Measurements from ENCODE around the gene MRPL40. TPM values are rescaled to one million over a fixed set of nuclear protein-coding genes. Genes with fewer than 3 reads are reported as not detected.

The MRPL40 gene
- total RNA-seq, 1 donor from 2014 or later: 34.8 TPM

GRCh38 chr22:19448076-19448607, 15.8 kb downstream of the MRPL40 start:
- H3K9me3 Mint-ChIP-seq: no peaks in the 10 kb centered on the region
- peaks cover 33% of the 10 kb centered on the region for H3K4me1 Mint-ChIP-seq (ENCODE audit: low read depth)
- intact Hi-C loops (cut with micrococcal nuclease): no loop called here
- peak; percentile 27 for DNase-seq (ENCODE audit: low spot score)
- H3K27me3 Mint-ChIP-seq (ENCODE audit: low read depth): no peaks in the 10 kb centered on the region
- peak overlapping the region; percentile 90 for H3K27ac Mint-ChIP-seq
- H3K4me3 Mint-ChIP-seq (ENCODE audit: low read depth): peak overlapping the region; percentile 99
- H3K36me3 Mint-ChIP-seq (ENCODE audit: low read depth): peaks cover 66% of the 10 kb centered on the region

- intact Hi-C loops (cut with micrococcal nuclease): no loop called here
- Mint-ChIP-seq H3K9me3 (no peaks in the 10 kb centered on the region), H3K4me1 (ENCODE audit: low read depth) (peaks cover 32% of the 10 kb centered on the region), H3K27ac (peak overlapping the region; percentile 52), H3K36me3 (ENCODE audit: low read depth) (peaks cover 67% of the 10 kb centered on the region), H3K27me3 (ENCODE audit: low read depth) (no peaks in the 10 kb centered on the region), H3K4me3 (ENCODE audit: low read depth) (peak overlapping the region; percentile 99)
- no peak for DNase-seq (ENCODE audit: low spot score)
Measured at GRCh38 chr22:19448739-19449421, 16.5 kb downstream of the MRPL40 start.

GRCh38 chr22:19449422-19449767, 17.1 kb downstream of the MRPL40 start:
- H3K4me3 Mint-ChIP-seq (ENCODE audit: low read depth): no peak overlapping the region
- H3K27me3 Mint-ChIP-seq (ENCODE audit: low read depth): no peaks in the 10 kb centered on the region
- intact Hi-C loops (cut with micrococcal nuclease): no loop called here
- H3K27ac Mint-ChIP-seq: peak overlapping the region; percentile 47
- no peaks in the 10 kb centered on the region for H3K9me3 Mint-ChIP-seq
- H3K36me3 Mint-ChIP-seq (ENCODE audit: low read depth): peaks cover 70% of the 10 kb centered on the region
- peaks cover 31% of the 10 kb centered on the region for H3K4me1 Mint-ChIP-seq (ENCODE audit: low read depth)
- no peak for DNase-seq (ENCODE audit: low spot score)

GRCh38 chr22:19450363-19451175, 18.2 kb downstream of the MRPL40 start:
- no peaks in the 10 kb centered on the region for H3K27me3 Mint-ChIP-seq (ENCODE audit: low read depth)
- intact Hi-C loops (cut with micrococcal nuclease): no loop called here
- H3K4me3 Mint-ChIP-seq (ENCODE audit: low read depth): no peak overlapping the region
- no peak overlapping the region for H3K27ac Mint-ChIP-seq
- no peaks in the 10 kb centered on the region for H3K9me3 Mint-ChIP-seq
- DNase-seq (ENCODE audit: low spot score): no peak
- peaks cover 71% of the 10 kb centered on the region for H3K36me3 Mint-ChIP-seq (ENCODE audit: low read depth)
- peaks cover 27% of the 10 kb centered on the region for H3K4me1 Mint-ChIP-seq (ENCODE audit: low read depth)

GRCh38 chr22:19451570-19451969, 19.2 kb downstream of the MRPL40 start:
- DNase-seq (ENCODE audit: low spot score): no peak
- Mint-ChIP-seq H3K4me1 (ENCODE audit: low read depth) (peaks cover 26% of the 10 kb centered on the region), H3K36me3 (ENCODE audit: low read depth) (peaks cover 75% of the 10 kb centered on the region), H3K27ac (no peak overlapping the region), H3K27me3 (ENCODE audit: low read depth) (no peaks in the 10 kb centered on the region), H3K9me3 (no peaks in the 10 kb centered on the region), H3K4me3 (ENCODE audit: low read depth) (no peak overlapping the region)
- intact Hi-C loops (cut with micrococcal nuclease): no loop called here

- intact Hi-C loops (cut with micrococcal nuclease): no loop called here
- Mint-ChIP-seq H3K4me1 (ENCODE audit: low read depth) (peaks cover 16% of the 10 kb centered on the region), H3K27me3 (ENCODE audit: low read depth) (no peaks in the 10 kb centered on the region), H3K9me3 (no peaks in the 10 kb centered on the region), H3K36me3 (ENCODE audit: low read depth) (peaks cover 78% of the 10 kb centered on the region), H3K4me3 (ENCODE audit: low read depth) (no peak overlapping the region), H3K27ac (peak overlapping the region; percentile 43)
- DNase-seq (ENCODE audit: low spot score): no peak
Measured at GRCh38 chr22:19453718-19454117, 21.4 kb downstream of the MRPL40 start.

GRCh38 chr22:19454156-19454555, 21.8 kb downstream of the MRPL40 start:
- Mint-ChIP-seq H3K4me3 (ENCODE audit: low read depth) (no peak overlapping the region), H3K36me3 (ENCODE audit: low read depth) (peaks cover 78% of the 10 kb centered on the region), H3K27me3 (ENCODE audit: low read depth) (no peaks in the 10 kb centered on the region), H3K27ac (peak overlapping the region; percentile 43), H3K9me3 (no peaks in the 10 kb centered on the region), H3K4me1 (ENCODE audit: low read depth) (peaks cover 13% of the 10 kb centered on the region)
- intact Hi-C loops (cut with micrococcal nuclease): no loop called here
- no peak for DNase-seq (ENCODE audit: low spot score)

GRCh38 chr22:19455033-19455432, 22.7 kb downstream of the MRPL40 start:
- no peaks in the 10 kb centered on the region for H3K27me3 Mint-ChIP-seq (ENCODE audit: low read depth)
- intact Hi-C loops (cut with micrococcal nuclease): no loop called here
- no peak overlapping the region for H3K27ac Mint-ChIP-seq
- peaks cover 7% of the 10 kb centered on the region for H3K4me1 Mint-ChIP-seq (ENCODE audit: low read depth)
- no peak for DNase-seq (ENCODE audit: low spot score)
- peaks cover 73% of the 10 kb centered on the region for H3K36me3 Mint-ChIP-seq (ENCODE audit: low read depth)
- H3K4me3 Mint-ChIP-seq (ENCODE audit: low read depth): no peak overlapping the region
- H3K9me3 Mint-ChIP-seq: no peaks in the 10 kb centered on the region

GRCh38 chr22:19455585-19456370, 23.4 kb downstream of the MRPL40 start:
- H3K4me3 Mint-ChIP-seq (ENCODE audit: low read depth): no peak overlapping the region

GRCh38 chr22:19456541-19456940, 24.2 kb downstream of the MRPL40 start:
- H3K27ac Mint-ChIP-seq: no peak overlapping the region
- no peaks in the 10 kb centered on the region for H3K9me3 Mint-ChIP-seq
- H3K4me3 Mint-ChIP-seq (ENCODE audit: low read depth): no peak overlapping the region
- H3K4me1 Mint-ChIP-seq (ENCODE audit: low read depth): peaks cover 7% of the 10 kb centered on the region
- no peaks in the 10 kb centered on the region for H3K27me3 Mint-ChIP-seq (ENCODE audit: low read depth)
- DNase-seq (ENCODE audit: low spot score): no peak
- intact Hi-C loops (cut with micrococcal nuclease): no loop called here
- H3K36me3 Mint-ChIP-seq (ENCODE audit: low read depth): peaks cover 70% of the 10 kb centered on the region

More at GRCh38 chr22:19455585-19456370, 23.4 kb downstream of the MRPL40 start:
- no peak for DNase-seq (ENCODE audit: low spot score)
- peaks cover 7% of the 10 kb centered on the region for H3K4me1 Mint-ChIP-seq (ENCODE audit: low read depth)
- peaks cover 68% of the 10 kb centered on the region for H3K36me3 Mint-ChIP-seq (ENCODE audit: low read depth)
- no peak overlapping the region for H3K27ac Mint-ChIP-seq
- H3K27me3 Mint-ChIP-seq (ENCODE audit: low read depth): no peaks in the 10 kb centered on the region
- intact Hi-C loops (cut with micrococcal nuclease): no loop called here
- H3K9me3 Mint-ChIP-seq: no peaks in the 10 kb centered on the region

GRCh38 chr22:19457828-19458428, 25.6 kb downstream of the MRPL40 start:
- no peak for DNase-seq (ENCODE audit: low spot score)
- peaks cover 65% of the 10 kb centered on the region for H3K36me3 Mint-ChIP-seq (ENCODE audit: low read depth)
- no peak overlapping the region for H3K4me3 Mint-ChIP-seq (ENCODE audit: low read depth)
- intact Hi-C loops (cut with micrococcal nuclease): no loop called here
- H3K27ac Mint-ChIP-seq: no peak overlapping the region
- H3K27me3 Mint-ChIP-seq (ENCODE audit: low read depth): no peaks in the 10 kb centered on the region
- no peaks in the 10 kb centered on the region for H3K9me3 Mint-ChIP-seq
- H3K4me1 Mint-ChIP-seq (ENCODE audit: low read depth): peaks cover 7% of the 10 kb centered on the region

GRCh38 chr22:19460036-19460435, 27.7 kb downstream of the MRPL40 start:
- H3K4me1 Mint-ChIP-seq (ENCODE audit: low read depth): peaks cover 4% of the 10 kb centered on the region
- H3K27me3 Mint-ChIP-seq (ENCODE audit: low read depth): no peaks in the 10 kb centered on the region
- H3K36me3 Mint-ChIP-seq (ENCODE audit: low read depth): peaks cover 62% of the 10 kb centered on the region
- H3K9me3 Mint-ChIP-seq: no peaks in the 10 kb centered on the region
- H3K4me3 Mint-ChIP-seq (ENCODE audit: low read depth): no peak overlapping the region
- intact Hi-C loops (cut with micrococcal nuclease): no loop called here
- H3K27ac Mint-ChIP-seq: no peak overlapping the region
- no peak for DNase-seq (ENCODE audit: low spot score)
